OCI-LY7 (cell line): ENCODE measurements around the gene FBXL20. TPM values are rescaled to one million over a fixed set of nuclear protein-coding genes. Genes with fewer than 3 reads are reported as not detected.
"Not testable (repeated sequence)": the region's sequence is repeated elsewhere in the genome, so short reads cannot be mapped to it uniquely, and the experiment has no call there.

Source experiments
- BruUV-seq: library from RNA; stranded (reverse); fragments of 400-500 nt; replicated peaks from 2 replicates; lab custom pipeline; 2021; lab: Mats Ljungman, UMichigan
- CTCF ChIA-PET: fragments of 300-600 bp; sonication (Branson Sonifier 250); formaldehyde crosslinking; loops from one replicate; lab custom pipeline; 2022; ENCODE audit warnings: antibody characterized with exemption; ENCODE audit not compliant: unreplicated experiment; lab: Charles Lee
- POLR2A ChIA-PET: fragments of 300-600 bp; sonication (Branson Sonifier 250); formaldehyde crosslinking; loops from one replicate; lab custom pipeline; 2022; ENCODE audit warnings: antibody characterized with exemption; lab: Charles Lee
- DNase-seq: peaks from one replicate; pipeline ENCODE4 v3.0.0-alpha.2; 2015; ENCODE audit warnings: low spot score
- H2AFZ ChIP-seq: fragments of 200-600 bp; sonication (generic), shearing (Covaris generic); 2 replicates; pipeline ENCODE4 v1.6.1; 2014; ENCODE audit warnings: mild to moderate bottlenecking, antibody characterized with exemption, low read length, moderate library complexity
- H3K27ac ChIP-seq: fragments of 200-600 bp; sonication (generic); 2 replicates; pipeline ENCODE4 v1.5.1; 2014; ENCODE audit warnings: mixed run types, low read depth, mild to moderate bottlenecking, moderate library complexity, low read length, inconsistent platforms; ENCODE audit not compliant: poor library complexity, severe bottlenecking
- H3K36me3 ChIP-seq: fragments of 200-600 bp; sonication (generic); 2 replicates; pipeline ENCODE4 v1.6.1; 2014; ENCODE audit warnings: mild to moderate bottlenecking, antibody characterized with exemption, low read length, moderate library complexity, mixed read lengths; ENCODE audit not compliant: insufficient read depth
- H3K4me1 ChIP-seq: fragments of 200-600 bp; sonication (generic); 2 replicates; pipeline ENCODE4 v1.5.1; 2014; ENCODE audit warnings: mild to moderate bottlenecking, low read length; ENCODE audit not compliant: insufficient read depth, poor library complexity, severe bottlenecking
- H3K4me2 ChIP-seq: fragments of 200-600 bp; sonication (generic); 2 replicates; pipeline ENCODE4 v1.6.1; 2014; ENCODE audit warnings: mild to moderate bottlenecking, low read length
- H3K4me3 ChIP-seq: fragments of 200-600 bp; sonication (generic); 2 replicates; pipeline ENCODE4 v1.5.1; 2014; ENCODE audit warnings: mild to moderate bottlenecking, low read depth, low read length; ENCODE audit not compliant: poor library complexity, severe bottlenecking
- H3K79me2 ChIP-seq: fragments of 200-600 bp; sonication (generic); 2 replicates; pipeline ENCODE4 v1.6.1; 2016; ENCODE audit warnings: low read depth, mild to moderate bottlenecking, low read length, moderate library complexity, mixed read lengths; ENCODE audit not compliant: insufficient read depth
- H3K9me2 ChIP-seq: fragments of 200-600 bp; sonication (generic); 2 replicates; pipeline ENCODE4 v1.6.1; 2016; ENCODE audit warnings: mild to moderate bottlenecking, low read length, mixed read lengths; ENCODE audit not compliant: insufficient read depth
- H3K9me3 ChIP-seq: fragments of 200-600 bp; sonication (generic); 2 replicates; pipeline ENCODE4 v1.6.1; 2014; ENCODE audit warnings: mild to moderate bottlenecking, mixed run types, low read length, mixed read lengths
- H4K20me1 ChIP-seq: fragments of 200-600 bp; sonication (generic); 2 replicates; pipeline ENCODE4 v1.6.1; 2014; ENCODE audit warnings: mild to moderate bottlenecking, antibody characterized with exemption, low read length, moderate library complexity, mixed read lengths; ENCODE audit not compliant: insufficient read depth
- CTCF ChIP-seq: fragments of 200-600 bp; sonication (generic); conservative IDR thresholded peaks from 2 replicates; pipeline ENCODE4 v1.5.1; 2014; ENCODE audit warnings: mild to moderate bottlenecking, antibody characterized with exemption, low read length, moderate library complexity, mixed read lengths
- EZH2phosphoT487 ChIP-seq: fragments of 200-600 bp; sonication (generic); IDR thresholded peaks from 2 replicates; pipeline ENCODE4 v1.6.1; 2018; ENCODE audit warnings: low read depth, borderline replicate concordance, mild to moderate bottlenecking, mixed run types, antibody characterized with exemption, low read length, moderate library complexity, mixed read lengths
- intact Hi-C: fragments of 100-400 bp; cut with micrococcal nuclease; formaldehyde crosslinking; loops from one replicate; pipeline ENCODE4 v1.10.0; 2022; ENCODE audit not compliant: unreplicated experiment
- total RNA-seq, 2 experiments: library from RNA; depleted of rRNA in 1 of 2; stranded (reverse); fragments of >200 nt in 1 of 2; shearing (Covaris generic) in 1 of 2; gene quantifications; 2 replicates each; pipeline ENCODE4 v1.2.3, GENCODE V29; 2014 to 2022

The FBXL20 gene
- total RNA-seq, 2 experiments from 2014 or later, result 2.1 to 12.2 TPM

DNA sequence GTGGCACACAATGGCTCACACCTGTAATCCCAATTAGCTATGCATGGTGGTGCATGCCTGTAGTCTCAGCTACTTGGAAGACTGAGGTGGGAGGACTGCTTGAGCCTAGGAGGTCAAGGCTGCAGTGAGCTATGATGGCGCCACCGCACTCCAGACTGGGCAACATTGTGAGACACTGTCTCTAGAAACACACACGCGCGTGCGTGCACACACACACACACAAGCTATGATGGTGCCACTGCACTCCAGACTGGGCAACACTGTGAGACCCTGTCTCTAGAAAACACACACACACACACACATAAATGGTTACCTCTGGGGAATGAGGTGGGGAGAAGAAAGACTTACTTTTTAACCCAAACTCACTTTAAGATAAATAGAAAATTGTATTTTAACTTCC is 16.4 kb downstream of the FBXL20 start:
- DNase-seq, result no peak
- no peak overlapping the region for H3K27ac ChIP-seq
- H2AFZ ChIP-seq, result no peak overlapping the region
- intact Hi-C loops, result no loop called here
- H3K79me2 ChIP-seq, result no peaks in the 10 kb centered on the region
- CTCF ChIA-PET, result no interaction called here
- TF ChIP-seq CTCF (no peak), EZH2phosphoT487 (no peak)
- POLR2A ChIA-PET, result interaction anchor here (0.8 to 0.9 kb wide), 2 partner anchors 447 to 992 kb away, joined by 3 to 4 read pairs; no protein-coding TSS in a partner anchor
- no peaks in the 10 kb centered on the region for H3K9me2 ChIP-seq
- H3K36me3 ChIP-seq, result no peaks in the 10 kb centered on the region
- no peaks in the 10 kb centered on the region for H3K4me1 ChIP-seq
- H3K9me3 ChIP-seq, result no peaks in the 10 kb centered on the region
- no peak overlapping the region for H3K4me3 ChIP-seq
- no TSS peak for BruUV-seq
- H4K20me1 ChIP-seq, result no peaks in the 10 kb centered on the region
- H3K4me2 ChIP-seq, result no peak overlapping the region

- no peak for DNase-seq
- Histone ChIP-seq H3K79me2 (no peaks in the 10 kb centered on the region), H3K4me3 (no peak overlapping the region), H3K9me2 (no peaks in the 10 kb centered on the region), H3K4me1 (peaks cover 14% of the 10 kb centered on the region), H4K20me1 (no peaks in the 10 kb centered on the region), H3K4me2 (no peak overlapping the region), H3K9me3 (no peaks in the 10 kb centered on the region), H3K27ac (no peak overlapping the region), H3K36me3 (no peaks in the 10 kb centered on the region), H2AFZ (no peak overlapping the region)
- BruUV-seq, result no TSS peak
- CTCF ChIA-PET, result no interaction called here
- TF ChIP-seq EZH2phosphoT487 (no peak), CTCF (no peak)
- POLR2A ChIA-PET, result interaction anchor here (0.6 to 1.2 kb wide), 3 partner anchors 19 to 1206 kb away, joined by 3 to 4 read pairs (median 3); no protein-coding TSS in a partner anchor
- intact Hi-C loops, result no loop called here
Measured at GRCh38 chr17:39380144-39380543, 21.3 kb downstream of the FBXL20 start.

DNA sequence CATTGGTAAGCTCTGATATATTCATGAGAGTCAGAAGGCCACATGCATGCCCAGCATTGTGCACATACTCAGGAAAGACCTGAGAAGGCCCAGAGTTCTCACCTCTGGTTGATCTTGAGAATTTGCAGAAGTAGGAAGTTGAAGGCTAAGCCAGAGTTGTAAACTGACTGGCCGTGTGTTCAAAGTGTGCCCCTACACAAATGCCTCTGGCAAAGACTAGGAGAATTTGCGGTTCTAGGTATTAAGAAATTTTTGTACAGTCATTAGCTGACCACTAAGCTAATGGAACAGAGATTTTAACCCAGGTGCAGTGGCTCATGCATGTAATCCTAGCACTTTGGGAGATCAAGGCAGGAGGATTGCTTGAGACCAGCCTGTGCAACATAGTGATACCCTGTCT is 25.0 kb downstream of the FBXL20 start:
- H3K4me3 ChIP-seq, result no peak overlapping the region
- no peak overlapping the region for H2AFZ ChIP-seq
- peaks cover 14% of the 10 kb centered on the region for H3K4me1 ChIP-seq
- H3K27ac ChIP-seq, result no peak overlapping the region
- no peaks in the 10 kb centered on the region for H3K79me2 ChIP-seq
- H4K20me1 ChIP-seq, result no peaks in the 10 kb centered on the region
- no peaks in the 10 kb centered on the region for H3K9me2 ChIP-seq
- ChIA-PET CTCF (no interaction called here), POLR2A (interaction anchor here (0.6 kb wide), 1 partner anchor 73 kb away, joined by 3 read pairs; no protein-coding TSS in a partner anchor)
- no peaks in the 10 kb centered on the region for H3K9me3 ChIP-seq
- TF ChIP-seq CTCF, result no peak
- no peak for TF ChIP-seq EZH2phosphoT487
- H3K4me2 ChIP-seq, result no peak overlapping the region
- no TSS peak for BruUV-seq
- H3K36me3 ChIP-seq, result no peaks in the 10 kb centered on the region
- peak; percentile 22 for DNase-seq
- intact Hi-C loops, result no loop called here

- H3K9me3 ChIP-seq, H3K36me3 ChIP-seq, H3K79me2 ChIP-seq, H3K27ac ChIP-seq, H3K4me1 ChIP-seq, BruUV-seq, H3K4me3 ChIP-seq, H3K4me2 ChIP-seq, intact Hi-C loops, CTCF ChIA-PET, H2AFZ ChIP-seq, H4K20me1 ChIP-seq, DNase-seq, H3K9me2 ChIP-seq: not testable (repeated sequence)
- POLR2A ChIA-PET, result interaction anchor here (0.6 to 0.9 kb wide), 2 partner anchors 10 to 118 kb away, joined by 3 read pairs; no protein-coding TSS in a partner anchor
Measured at GRCh38 chr17:39367805-39368204, 33.6 kb downstream of the FBXL20 start.
